DLD1 (cell line): Measurements from ENCODE around the gene DLST.

Experiments
- in situ Hi-C: cut with HindIII; loops from 2 replicates; pipeline ENCODE4 v1.10.0; 2017; ENCODE audit warnings: low sequenced_read_pairs

Gene DLST

GRCh38 chr14:74952180-74952665 lies 70.5 kb downstream of the DLST start:
- in situ Hi-C loops, result no loop called here

GRCh38 chr14:74952697-74953484 lies 71.2 kb downstream of the DLST start:
- in situ Hi-C loops, result no loop called here
